ENCODE data around the gene TPPP. TPM values are rescaled to one million over a fixed set of nuclear protein-coding genes. Genes with fewer than 3 reads are reported as not detected.

Gene TPPP
- total RNA-seq, 1 experiment from 2014 or later, result 3.9 TPM

- Histone ChIP-seq H4K20me1 (ENCODE audit: insufficient read depth) (no peaks in the 10 kb centered on the region), H3K36me3 (ENCODE audit: control insufficient read depth in 1 of 2, insufficient read depth in 2 of 2, low read length in 2 of 2) (peaks cover 25 to 44% of the 10 kb centered on the region in 2 experiments; a peak in 3 of 4 replicates), H2AFZ (ENCODE audit: low read depth, low read length, poor library complexity, severe bottlenecking) (no peak overlapping the region), H3K27me3 (ENCODE audit: insufficient read depth, low read length) (no peaks in the 10 kb centered on the region), H3K4me2 (ENCODE audit: low read length) (no peak overlapping the region), H3K9me2 (ENCODE audit: insufficient read depth) (no peaks in the 10 kb centered on the region), H3K4me1 (ENCODE audit: control insufficient read depth in 1 of 2, insufficient read depth in 2 of 2, low read length in 2 of 2) (no peaks in the 10 kb centered on the region), H3K27ac (ENCODE audit: low read depth, low read length) (no peak overlapping the region), H3K79me2 (ENCODE audit: insufficient read depth, low read length) (peaks cover 17% of the 10 kb centered on the region; the same call in 1 of the 2 replicates), H3K9me3 (ENCODE audit: control insufficient read depth in 1 of 2, insufficient read depth in 1 of 2, low read depth in 1 of 2, low read length in 2 of 2) (peaks cover 0 to 9% of the 10 kb centered on the region in 2 experiments; a peak in 1 of 4 replicates), H3K4me3 (replicated peaks in 1 of 2; ENCODE audit: low read depth in 1 of 2, low read length in 2 of 2) (no peak overlapping the region), H3K9ac (ENCODE audit: low read length) (no peak overlapping the region)
- RAD21 ChIA-PET (ENCODE audit: low non-redundant PET in 1 of 2, low total read pairs in 2 of 2, uncharacterized antibody in 2 of 2, unreplicated experiment in 2 of 2), result no interaction called here
- POLR2A ChIA-PET, result no interaction called here
- no peak for TF ChIP-seq ZNF274 (IDR thresholded peaks at IDR 0.05; ENCODE audit: low read depth, low read length)
- TF ChIP-seq, protein P1, sequence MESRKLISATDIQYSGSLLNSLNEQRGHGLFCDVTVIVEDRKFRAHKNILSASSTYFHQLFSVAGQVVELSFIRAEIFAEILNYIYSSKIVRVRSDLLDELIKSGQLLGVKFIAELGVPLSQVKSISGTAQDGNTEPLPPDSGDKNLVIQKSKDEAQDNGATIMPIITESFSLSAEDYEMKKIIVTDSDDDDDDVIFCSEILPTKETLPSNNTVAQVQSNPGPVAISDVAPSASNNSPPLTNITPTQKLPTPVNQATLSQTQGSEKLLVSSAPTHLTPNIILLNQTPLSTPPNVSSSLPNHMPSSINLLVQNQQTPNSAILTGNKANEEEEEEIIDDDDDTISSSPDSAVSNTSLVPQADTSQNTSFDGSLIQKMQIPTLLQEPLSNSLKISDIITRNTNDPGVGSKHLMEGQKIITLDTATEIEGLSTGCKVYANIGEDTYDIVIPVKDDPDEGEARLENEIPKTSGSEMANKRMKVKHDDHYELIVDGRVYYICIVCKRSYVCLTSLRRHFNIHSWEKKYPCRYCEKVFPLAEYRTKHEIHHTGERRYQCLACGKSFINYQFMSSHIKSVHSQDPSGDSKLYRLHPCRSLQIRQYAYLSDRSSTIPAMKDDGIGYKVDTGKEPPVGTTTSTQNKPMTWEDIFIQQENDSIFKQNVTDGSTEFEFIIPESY (IDR thresholded peaks at IDR 0.05; ENCODE audit: extremely low read depth, insufficient replicate concordance, low read length), result no peak
- no peak for TF ChIP-seq FOSL1 (IDR thresholded peaks at IDR 0.05; ENCODE audit: low read depth)
- no peak for TF ChIP-seq SP1 (IDR thresholded peaks at IDR 0.05; ENCODE audit: low read depth)
- no peak for TF ChIP-seq EGR1 (IDR thresholded peaks at IDR 0.05; ENCODE audit: low read depth)
- no peak for TF ChIP-seq CEBPB (IDR thresholded peaks at IDR 0.05; ENCODE audit: low read depth)
- no peak for TF ChIP-seq ZFX (IDR thresholded peaks at IDR 0.05)
- TF ChIP-seq POLR2AphosphoS5 (IDR thresholded peaks at IDR 0.05; ENCODE audit: low read depth, low read length), result no peak
- TF ChIP-seq CTCF (IDR thresholded peaks at IDR 0.05 in 2 of 3, conservative IDR thresholded peaks at IDR 0.05 in 1 of 3; ENCODE audit: borderline replicate concordance in 1 of 3, insufficient read depth in 1 of 3, low read depth in 2 of 3, low read length in 2 of 3), result no peak
- TF ChIP-seq, protein P2, sequence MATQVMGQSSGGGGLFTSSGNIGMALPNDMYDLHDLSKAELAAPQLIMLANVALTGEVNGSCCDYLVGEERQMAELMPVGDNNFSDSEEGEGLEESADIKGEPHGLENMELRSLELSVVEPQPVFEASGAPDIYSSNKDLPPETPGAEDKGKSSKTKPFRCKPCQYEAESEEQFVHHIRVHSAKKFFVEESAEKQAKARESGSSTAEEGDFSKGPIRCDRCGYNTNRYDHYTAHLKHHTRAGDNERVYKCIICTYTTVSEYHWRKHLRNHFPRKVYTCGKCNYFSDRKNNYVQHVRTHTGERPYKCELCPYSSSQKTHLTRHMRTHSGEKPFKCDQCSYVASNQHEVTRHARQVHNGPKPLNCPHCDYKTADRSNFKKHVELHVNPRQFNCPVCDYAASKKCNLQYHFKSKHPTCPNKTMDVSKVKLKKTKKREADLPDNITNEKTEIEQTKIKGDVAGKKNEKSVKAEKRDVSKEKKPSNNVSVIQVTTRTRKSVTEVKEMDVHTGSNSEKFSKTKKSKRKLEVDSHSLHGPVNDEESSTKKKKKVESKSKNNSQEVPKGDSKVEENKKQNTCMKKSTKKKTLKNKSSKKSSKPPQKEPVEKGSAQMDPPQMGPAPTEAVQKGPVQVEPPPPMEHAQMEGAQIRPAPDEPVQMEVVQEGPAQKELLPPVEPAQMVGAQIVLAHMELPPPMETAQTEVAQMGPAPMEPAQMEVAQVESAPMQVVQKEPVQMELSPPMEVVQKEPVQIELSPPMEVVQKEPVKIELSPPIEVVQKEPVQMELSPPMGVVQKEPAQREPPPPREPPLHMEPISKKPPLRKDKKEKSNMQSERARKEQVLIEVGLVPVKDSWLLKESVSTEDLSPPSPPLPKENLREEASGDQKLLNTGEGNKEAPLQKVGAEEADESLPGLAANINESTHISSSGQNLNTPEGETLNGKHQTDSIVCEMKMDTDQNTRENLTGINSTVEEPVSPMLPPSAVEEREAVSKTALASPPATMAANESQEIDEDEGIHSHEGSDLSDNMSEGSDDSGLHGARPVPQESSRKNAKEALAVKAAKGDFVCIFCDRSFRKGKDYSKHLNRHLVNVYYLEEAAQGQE (IDR thresholded peaks at IDR 0.05; ENCODE audit: low read depth), result no peak
- TF ChIP-seq CBX3 (IDR thresholded peaks at IDR 0.05; ENCODE audit: low read depth), result no peak
- TF ChIP-seq RAD21 (IDR thresholded peaks at IDR 0.05; ENCODE audit: low read depth), result no peak
- TF ChIP-seq ATF3 (IDR thresholded peaks at IDR 0.05), result no peak
- TF ChIP-seq EZH2 (IDR thresholded peaks at IDR 0.05), result no peak
- TF ChIP-seq, protein P3, sequence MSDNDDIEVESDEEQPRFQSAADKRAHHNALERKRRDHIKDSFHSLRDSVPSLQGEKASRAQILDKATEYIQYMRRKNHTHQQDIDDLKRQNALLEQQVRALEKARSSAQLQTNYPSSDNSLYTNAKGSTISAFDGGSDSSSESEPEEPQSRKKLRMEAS (IDR thresholded peaks at IDR 0.05), result no peak
- DNase-seq (ENCODE audit: low read depth, low spot score), result no peak
- CTCF ChIA-PET, result no interaction called here
- intact Hi-C loops (cut with micrococcal nuclease), result no loop called here
- no peak for ATAC-seq
- BruUV-seq (replicated peaks), result no TSS peak
Observed at GRCh38 chr5:645421-645820, 47.7 kb downstream of the TPPP start.
